ENCODE results near the gene CCRL2. TPM values are rescaled to one million over a fixed set of nuclear protein-coding genes. Genes with fewer than 3 reads are reported as not detected.

The CCRL2 gene
- total and polyA plus RNA-seq, 2 donors (not counting 1 experiment from before 2014, with no cell fraction given): 2.6 to 3.3 TPM

DNA sequence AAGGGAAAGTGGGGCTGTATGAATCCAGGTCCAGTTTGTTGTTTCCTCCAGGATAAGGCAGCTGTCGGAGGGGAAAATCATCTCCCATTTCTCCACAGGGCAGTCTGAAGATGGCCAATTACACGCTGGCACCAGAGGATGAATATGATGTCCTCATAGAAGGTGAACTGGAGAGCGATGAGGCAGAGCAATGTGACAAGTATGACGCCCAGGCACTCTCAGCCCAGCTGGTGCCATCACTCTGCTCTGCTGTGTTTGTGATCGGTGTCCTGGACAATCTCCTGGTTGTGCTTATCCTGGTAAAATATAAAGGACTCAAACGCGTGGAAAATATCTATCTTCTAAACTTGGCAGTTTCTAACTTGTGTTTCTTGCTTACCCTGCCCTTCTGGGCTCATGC is 911 bp downstream of the CCRL2 start:
- H3K9me3 ChIP-seq (ENCODE audit: control extremely low read depth in 1 of 3, control insufficient read depth in 2 of 3, insufficient read depth in 1 of 3, low read length in 2 of 3): peaks cover 0 to 5% (median 0%) of the 10 kb centered on the region in 3 donors
- H3K4me3 ChIP-seq (ENCODE audit: control extremely low read depth in 1 of 5, extremely low read depth in 1 of 5, insufficient read depth in 1 of 5, low read depth in 2 of 5, low read length in 4 of 5): peak overlapping the region in 1 of 5 experiments; percentile 74
- no peaks in the 10 kb centered on the region for H3K36me3 ChIP-seq (replicated peaks in 1 of 2; ENCODE audit: control extremely low read depth in 1 of 2, control insufficient read depth in 1 of 2, extremely low read depth in 1 of 2, insufficient read depth in 2 of 2, low read length in 1 of 2)
- CTCF ChIA-PET: interaction anchor here (1.2 kb wide), 1 partner anchor 25 kb away, joined by 7 read pairs; no protein-coding TSS in a partner anchor
- H3K4me1 ChIP-seq (ENCODE audit: control insufficient read depth in 2 of 2, insufficient read depth in 2 of 2, low read length in 2 of 2): peaks cover 27 to 30% of the 10 kb centered on the region in 2 donors
- Mint-ChIP-seq H3K4me1 (peaks cover 35% of the 10 kb centered on the region), H3K27ac (no peak overlapping the region), H3K9me3 (ENCODE audit: insufficient read depth) (peaks cover 2% of the 10 kb centered on the region), H3K27me3 (no peaks in the 10 kb centered on the region), H3K4me3 (peak overlapping the region; percentile 85)
- H2AFZ ChIP-seq (ENCODE audit: insufficient read depth, low read depth, low read length, poor library complexity, severe bottlenecking): peak overlapping the region; percentile 77
- H3K27ac ChIP-seq (ENCODE audit: low read length in 2 of 2): no peak overlapping the region
- peak overlapping the region; percentile 65 for H3K9ac ChIP-seq (ENCODE audit: low read length)
- H3K79me2 ChIP-seq (ENCODE audit: control insufficient read depth, insufficient read depth, low read length): no peaks in the 10 kb centered on the region
- intact Hi-C loops (cut with micrococcal nuclease): no loop called here
- 87% methylated on average over 6 of the region's 7 CpGs for WGBS (ENCODE audit: insufficient coverage)
- H4K20me1 ChIP-seq (ENCODE audit: control insufficient read depth, insufficient read depth, low read length, poor library complexity, severe bottlenecking): no peaks in the 10 kb centered on the region
- no peak for ATAC-seq (ENCODE audit: low read depth)
- TF ChIP-seq, protein P1, sequence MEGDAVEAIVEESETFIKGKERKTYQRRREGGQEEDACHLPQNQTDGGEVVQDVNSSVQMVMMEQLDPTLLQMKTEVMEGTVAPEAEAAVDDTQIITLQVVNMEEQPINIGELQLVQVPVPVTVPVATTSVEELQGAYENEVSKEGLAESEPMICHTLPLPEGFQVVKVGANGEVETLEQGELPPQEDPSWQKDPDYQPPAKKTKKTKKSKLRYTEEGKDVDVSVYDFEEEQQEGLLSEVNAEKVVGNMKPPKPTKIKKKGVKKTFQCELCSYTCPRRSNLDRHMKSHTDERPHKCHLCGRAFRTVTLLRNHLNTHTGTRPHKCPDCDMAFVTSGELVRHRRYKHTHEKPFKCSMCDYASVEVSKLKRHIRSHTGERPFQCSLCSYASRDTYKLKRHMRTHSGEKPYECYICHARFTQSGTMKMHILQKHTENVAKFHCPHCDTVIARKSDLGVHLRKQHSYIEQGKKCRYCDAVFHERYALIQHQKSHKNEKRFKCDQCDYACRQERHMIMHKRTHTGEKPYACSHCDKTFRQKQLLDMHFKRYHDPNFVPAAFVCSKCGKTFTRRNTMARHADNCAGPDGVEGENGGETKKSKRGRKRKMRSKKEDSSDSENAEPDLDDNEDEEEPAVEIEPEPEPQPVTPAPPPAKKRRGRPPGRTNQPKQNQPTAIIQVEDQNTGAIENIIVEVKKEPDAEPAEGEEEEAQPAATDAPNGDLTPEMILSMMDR (IDR thresholded peaks at IDR 0.05): no peak
- no peak for TF ChIP-seq EZH2 (IDR thresholded peaks at IDR 0.05; ENCODE audit: borderline replicate concordance, insufficient read depth, low read depth, low read length, poor library complexity, severe bottlenecking)
- no peaks in the 10 kb centered on the region for H3K27me3 ChIP-seq (replicated peaks in 1 of 4; ENCODE audit: control extremely low read depth in 1 of 4, control insufficient read depth in 3 of 4, insufficient read depth in 4 of 4, low read length in 3 of 4)
- peak overlapping the region; percentile 89 for H3K4me2 ChIP-seq (replicated peaks; ENCODE audit: low read depth, low read length, poor library complexity, severe bottlenecking)
- POLR2A ChIA-PET: interaction anchor here (0.5 to 2.1 kb wide), 2 partner anchors 25 to 221 kb away, joined by 7 read pairs; no protein-coding TSS in a partner anchor
- no peak for DNase-seq

DNA sequence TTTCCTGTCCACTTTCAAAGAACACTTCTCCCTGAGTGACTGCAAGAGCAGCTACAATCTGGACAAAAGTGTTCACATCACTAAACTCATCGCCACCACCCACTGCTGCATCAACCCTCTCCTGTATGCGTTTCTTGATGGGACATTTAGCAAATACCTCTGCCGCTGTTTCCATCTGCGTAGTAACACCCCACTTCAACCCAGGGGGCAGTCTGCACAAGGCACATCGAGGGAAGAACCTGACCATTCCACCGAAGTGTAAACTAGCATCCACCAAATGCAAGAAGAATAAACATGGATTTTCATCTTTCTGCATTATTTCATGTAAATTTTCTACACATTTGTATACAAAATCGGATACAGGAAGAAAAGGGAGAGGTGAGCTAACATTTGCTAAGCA is 1.8 kb downstream of the CCRL2 start:
- POLR2A ChIA-PET: interaction anchor here (0.6 kb wide), 1 partner anchor 26 kb away, joined by 3 read pairs; no protein-coding TSS in a partner anchor
- no peaks in the 10 kb centered on the region for H3K79me2 ChIP-seq (ENCODE audit: control insufficient read depth, insufficient read depth, low read length)
- H3K4me1 Mint-ChIP-seq: peaks cover 35% of the 10 kb centered on the region

More for the DNA sequence above, 1.8 kb downstream of the CCRL2 start:
- no peaks in the 10 kb centered on the region for H3K36me3 ChIP-seq (replicated peaks in 1 of 2; ENCODE audit: control extremely low read depth in 1 of 2, control insufficient read depth in 1 of 2, extremely low read depth in 1 of 2, insufficient read depth in 2 of 2, low read length in 1 of 2)
- no peaks in the 10 kb centered on the region for H3K9me3 Mint-ChIP-seq (ENCODE audit: insufficient read depth)
- WGBS (ENCODE audit: insufficient coverage): 100% methylated on average over 3 of the region's 7 CpGs
- no peak overlapping the region for H3K4me3 ChIP-seq (ENCODE audit: control extremely low read depth in 1 of 5, extremely low read depth in 1 of 5, insufficient read depth in 1 of 5, low read depth in 2 of 5, low read length in 4 of 5)
- no peaks in the 10 kb centered on the region for H3K27me3 Mint-ChIP-seq
- H2AFZ ChIP-seq (ENCODE audit: insufficient read depth, low read depth, low read length, poor library complexity, severe bottlenecking): no peak overlapping the region
- TF ChIP-seq, protein P1 (IDR thresholded peaks at IDR 0.05): no peak
- no peak for TF ChIP-seq EZH2 (IDR thresholded peaks at IDR 0.05; ENCODE audit: borderline replicate concordance, insufficient read depth, low read depth, low read length, poor library complexity, severe bottlenecking)
- H3K9me3 ChIP-seq (ENCODE audit: control extremely low read depth in 1 of 3, control insufficient read depth in 2 of 3, insufficient read depth in 1 of 3, low read length in 2 of 3): peaks cover 0 to 5% (median 0%) of the 10 kb centered on the region in 3 donors
- CTCF ChIA-PET: no interaction called here
- no peak overlapping the region for H3K4me3 Mint-ChIP-seq
- H4K20me1 ChIP-seq (ENCODE audit: control insufficient read depth, insufficient read depth, low read length, poor library complexity, severe bottlenecking): no peaks in the 10 kb centered on the region
- H3K27ac Mint-ChIP-seq: no peak overlapping the region
- no peaks in the 10 kb centered on the region for H3K27me3 ChIP-seq (replicated peaks in 1 of 4; ENCODE audit: control extremely low read depth in 1 of 4, control insufficient read depth in 3 of 4, insufficient read depth in 4 of 4, low read length in 3 of 4)
- H3K4me1 ChIP-seq (ENCODE audit: control insufficient read depth in 2 of 2, insufficient read depth in 2 of 2, low read length in 2 of 2): peaks cover 27 to 30% of the 10 kb centered on the region in 2 donors
- intact Hi-C loops (cut with micrococcal nuclease): no loop called here
- DNase-seq (no peak), ATAC-seq (ENCODE audit: low read depth) (no peak)
- H3K4me2 ChIP-seq (replicated peaks; ENCODE audit: low read depth, low read length, poor library complexity, severe bottlenecking): no peak overlapping the region
- H3K9ac ChIP-seq (ENCODE audit: low read length): no peak overlapping the region
- H3K27ac ChIP-seq (ENCODE audit: low read length in 2 of 2): no peak overlapping the region

Measured in B cell (primary cell).